IMR-90 (cell line): ENCODE results near the gene SAP30BP. TPM values are rescaled to one million over a fixed set of nuclear protein-coding genes. Genes with fewer than 3 reads are reported as not detected.

Experiments used
- ATAC-seq: fragments of 200-7000 bp; cut with Tn5 transposase; 2 replicates; pipeline ENCODE4 v1.9.1; 2020; ENCODE audit warnings: low read depth, mild to moderate bottlenecking, moderate library complexity
- BruUV-seq: library from RNA; stranded (reverse); fragments of 400-500 nt; replicated peaks from 2 replicates; lab custom pipeline; 2021; lab: Mats Ljungman, UMichigan
- CTCF ChIA-PET: fragments of 300-600 bp; formaldehyde crosslinking; extraction: SDS; loops from one replicate; lab custom pipeline; 2021; ENCODE audit warnings: antibody characterized with exemption; lab: Yijun Ruan, JAX
- POLR2A ChIA-PET: fragments of 300-600 bp; sonication (Branson Sonifier 250); formaldehyde crosslinking; loops from one replicate; lab custom pipeline; 2022; ENCODE audit warnings: antibody characterized with exemption; ENCODE audit not compliant: unreplicated experiment; lab: Charles Lee
- DNase-seq: peaks from one replicate; pipeline ENCODE4 v3.0.0; 2013
- H2AFZ ChIP-seq: replicated peaks from 2 replicates; pipeline ENCODE3; 2013; ENCODE audit warnings: low read length, mild to moderate bottlenecking; ENCODE audit not compliant: poor library complexity
- H2AK5ac ChIP-seq: 2 replicates; pipeline ENCODE4 v1.6.1; 2013; ENCODE audit warnings: low read depth, low read length, inconsistent platforms
- H2AK9ac ChIP-seq: replicated peaks from 2 replicates; pipeline ENCODE3; 2013; ENCODE audit warnings: mild to moderate bottlenecking, low read depth, low read length, moderate library complexity; ENCODE audit not compliant: poor library complexity
- H2BK120ac ChIP-seq: 2 replicates; pipeline ENCODE4 v1.6.1; 2013; ENCODE audit warnings: low read depth, low read length, inconsistent platforms
- H2BK15ac ChIP-seq: 3 replicates; pipeline ENCODE4 v1.6.1; 2013; ENCODE audit warnings: low read depth, low read length, inconsistent platforms
- H2BK20ac ChIP-seq: 2 replicates; pipeline ENCODE4 v1.6.1; 2013; ENCODE audit warnings: low read depth, mild to moderate bottlenecking, inconsistent platforms, low read length, moderate library complexity
- H2BK5ac ChIP-seq: 2 replicates; pipeline ENCODE4 v1.6.1; 2013; ENCODE audit warnings: mild to moderate bottlenecking, low read depth, low read length, inconsistent platforms; ENCODE audit not compliant: poor library complexity, severe bottlenecking
- H3K14ac ChIP-seq: replicated peaks from 2 replicates; pipeline ENCODE4 v1.6.1; 2013; ENCODE audit warnings: low read depth, low read length, inconsistent platforms
- H3K18ac ChIP-seq: 2 replicates; pipeline ENCODE4 v1.6.1; 2013; ENCODE audit warnings: low read depth, low read length, control low read depth
- H3K23ac ChIP-seq: 2 replicates; pipeline ENCODE4 v1.6.1; 2013; ENCODE audit warnings: low read depth, low read length, inconsistent platforms
- H3K27ac ChIP-seq: 2 replicates; pipeline ENCODE4 v1.5.1; 2013; ENCODE audit warnings: mild to moderate bottlenecking, control low read depth, low read length; ENCODE audit not compliant: insufficient read depth
- H3K27me3 ChIP-seq: 2 replicates; pipeline ENCODE4 v1.6.1; 2013; ENCODE audit warnings: low read length; ENCODE audit not compliant: control insufficient read depth, insufficient read depth
- H3K36me3 ChIP-seq: 2 replicates; pipeline ENCODE4 v1.6.1; 2013; ENCODE audit warnings: low read length, mixed read lengths; ENCODE audit not compliant: control insufficient read depth, insufficient read depth
- H3K4ac ChIP-seq: 2 replicates; pipeline ENCODE4 v1.6.1; 2013; ENCODE audit warnings: low read depth, low read length, inconsistent platforms
- H3K4me1 ChIP-seq: 2 replicates; pipeline ENCODE4 v1.6.1; 2013; ENCODE audit warnings: low read length, mixed read lengths; ENCODE audit not compliant: control insufficient read depth, insufficient read depth
- H3K4me2 ChIP-seq: 2 replicates; pipeline ENCODE4 v1.6.1; 2013; ENCODE audit warnings: low read depth, mild to moderate bottlenecking, control low read depth, low read length, moderate library complexity
- H3K4me3 ChIP-seq: 2 replicates; pipeline ENCODE4 v1.5.1; 2013; ENCODE audit warnings: low read depth, mild to moderate bottlenecking, control low read depth, low read length, moderate library complexity; ENCODE audit not compliant: insufficient read depth
- H3K56ac ChIP-seq: 2 replicates; pipeline ENCODE4 v1.6.1; 2013; ENCODE audit warnings: low read length, inconsistent platforms; ENCODE audit not compliant: insufficient read depth; ENCODE audit errors: extremely low read depth
- H3K79me1 ChIP-seq, 2 experiments: 2 replicates each; pipeline ENCODE4 v1.6.1; 2013; ENCODE audit warnings: low read length in 2 of 2, inconsistent platforms in 1 of 2, low read depth in 1 of 2
- H3K9ac ChIP-seq: 2 replicates; pipeline ENCODE4 v1.6.1; 2013; ENCODE audit warnings: low read depth, low read length, control low read depth
- H3K9me1 ChIP-seq: 2 replicates; pipeline ENCODE4 v1.6.1; 2013; ENCODE audit warnings: low read length, inconsistent platforms; ENCODE audit not compliant: insufficient read depth
- H3K9me3 ChIP-seq: 2 replicates; pipeline ENCODE4 v1.6.1; 2013; ENCODE audit warnings: low read length; ENCODE audit not compliant: control insufficient read depth, insufficient read depth
- H4K20me1 ChIP-seq: 2 replicates; pipeline ENCODE4 v1.6.1; 2013; ENCODE audit warnings: low read length, inconsistent platforms; ENCODE audit not compliant: insufficient read depth
- H4K5ac ChIP-seq: 2 replicates; pipeline ENCODE4 v1.6.1; 2013; ENCODE audit warnings: mild to moderate bottlenecking, low read depth, low read length, control low read depth
- H4K8ac ChIP-seq, 2 experiments: 2 replicates each; pipeline ENCODE4 v1.6.1; 2013; ENCODE audit warnings: low read depth in 2 of 2, low read length in 2 of 2, control low read depth in 1 of 2, inconsistent platforms in 1 of 2
- H4K91ac ChIP-seq: 2 replicates; pipeline ENCODE4 v1.6.1; 2013; ENCODE audit warnings: low read depth, low read length, inconsistent platforms; ENCODE audit not compliant: insufficient read depth
- RCOR1 ChIP-seq: IDR thresholded peaks from 2 replicates; pipeline ENCODE4 v1.6.1; 2012; ENCODE audit warnings: mild to moderate bottlenecking, low read length, improper control_type of control experiment; ENCODE audit not compliant: insufficient replicate concordance
- WGBS, 2 experiments: methylation state at CpG; one replicate each; pipeline versions ENCODE4 v1.1.5 to v1.1.7; 2013; ENCODE audit warnings: missing lambda C conversion rate in 2 of 2; ENCODE audit not compliant: insufficient read length in 1 of 2; ENCODE audit errors: extremely low coverage in 2 of 2; 5-methylcytosine and 5-hydroxymethylcytosine counted together
- dilution Hi-C: fragments of 300-500 bp; cut with HindIII; formaldehyde crosslinking; loops from one replicate; pipeline ENCODE4 v1.14.3; 2018; ENCODE audit warnings: low sequenced_read_pairs; ENCODE audit not compliant: unreplicated experiment
- in situ Hi-C: fragments of 300-500 bp; cut with MboI; formaldehyde crosslinking; loops from 3 replicates; pipeline ENCODE4 v1.14.3; 2019; ENCODE audit warnings: low sequenced_read_pairs, inconsistent platforms, mixed read lengths
- intact Hi-C: fragments of 100-400 bp; cut with micrococcal nuclease; formaldehyde crosslinking; loops from 2 replicates; pipeline ENCODE4 v1.10.0; 2022
- polyA plus RNA-seq, 3 experiments: library from polyadenylated mRNA; depleted of rRNA; stranded (reverse); fragments of >200 nt; gene quantifications; 2 replicates each; pipeline ENCODE4 v1.2.3, GENCODE V29; 2012; ENCODE audit warnings: low replicate concordance in 1 of 3
- total RNA-seq: library from RNA; depleted of rRNA; stranded (reverse); fragments of >200 nt; gene quantifications from 2 replicates; pipeline ENCODE4 v1.2.3, GENCODE V29; 2012

The SAP30BP gene
- total and polyA plus RNA-seq, 2 of the 4 experiments (the other 2 are of a cell fraction): 70.4 to 139 TPM

- H4K20me1 ChIP-seq: peaks cover 17% of the 10 kb centered on the region; the same call in 1 of the 2 replicates
- no peak overlapping the region for H3K4me2 ChIP-seq
- ChIA-PET POLR2A (no interaction called here), CTCF (interaction anchor here (1.9 to 2.1 kb wide), 2 partner anchors 40 to 80 kb away, joined by 8 to 9 read pairs; partner anchors contain the start of gene SMIM5)
- H3K9ac ChIP-seq: no peak overlapping the region
- intact Hi-C loops (no loop called here), dilution Hi-C loops (no loop called here), in situ Hi-C loops (loop anchor here (5.0 kb wide), 1 partner anchor 74 kb away; no protein-coding TSS in a partner anchor)
- H3K27ac ChIP-seq: no peak overlapping the region
- H3K23ac ChIP-seq: no peak overlapping the region
- H3K9me1 ChIP-seq: no peaks in the 10 kb centered on the region
- no peak overlapping the region for H3K4me3 ChIP-seq
- no peak overlapping the region for H3K4ac ChIP-seq
- H4K8ac ChIP-seq: no peak overlapping the region
- no TSS peak for BruUV-seq
- H2BK5ac ChIP-seq: no peak overlapping the region
- H3K79me1 ChIP-seq: peaks cover 36 to 55% of the 10 kb centered on the region in 2 experiments
- no peak overlapping the region for H4K91ac ChIP-seq
- ATAC-seq (no peak), DNase-seq (no peak)
- H4K5ac ChIP-seq: no peak overlapping the region
- H3K14ac ChIP-seq: no peak overlapping the region
- H3K56ac ChIP-seq: no peak overlapping the region
- H3K4me1 ChIP-seq: no peaks in the 10 kb centered on the region
- no peak overlapping the region for H2BK15ac ChIP-seq
- H3K9me3 ChIP-seq: no peaks in the 10 kb centered on the region
- no CpG with 5 or more reads among the region's 4 CpGs for WGBS, 2 experiments
- H3K18ac ChIP-seq: no peak overlapping the region
- no peak overlapping the region for H2AFZ ChIP-seq
- H2BK120ac ChIP-seq: no peak overlapping the region
- no peaks in the 10 kb centered on the region for H3K27me3 ChIP-seq
- no peak overlapping the region for H2AK5ac ChIP-seq
- H3K36me3 ChIP-seq: peaks cover 32% of the 10 kb centered on the region
- no peak overlapping the region for H2BK20ac ChIP-seq
- no peak overlapping the region for H2AK9ac ChIP-seq
- no peak for TF ChIP-seq RCOR1
Observed at GRCh38 chr17:75673487-75673886, 6.3 kb downstream of the SAP30BP start.
